Limb (tissue), 2 donors: ENCODE results near the gene WDFY1.

ENCODE experiments used
- DNase-seq, 2 donors: peaks; one replicate each; pipeline ENCODE4 v3.0.0-alpha.2; 2016; ENCODE audit errors: extremely low spot score in 2 of 2

WDFY1 gene, protein sequence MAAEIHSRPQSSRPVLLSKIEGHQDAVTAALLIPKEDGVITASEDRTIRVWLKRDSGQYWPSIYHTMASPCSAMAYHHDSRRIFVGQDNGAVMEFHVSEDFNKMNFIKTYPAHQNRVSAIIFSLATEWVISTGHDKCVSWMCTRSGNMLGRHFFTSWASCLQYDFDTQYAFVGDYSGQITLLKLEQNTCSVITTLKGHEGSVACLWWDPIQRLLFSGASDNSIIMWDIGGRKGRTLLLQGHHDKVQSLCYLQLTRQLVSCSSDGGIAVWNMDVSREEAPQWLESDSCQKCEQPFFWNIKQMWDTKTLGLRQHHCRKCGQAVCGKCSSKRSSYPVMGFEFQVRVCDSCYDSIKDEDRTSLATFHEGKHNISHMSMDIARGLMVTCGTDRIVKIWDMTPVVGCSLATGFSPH

DNA sequence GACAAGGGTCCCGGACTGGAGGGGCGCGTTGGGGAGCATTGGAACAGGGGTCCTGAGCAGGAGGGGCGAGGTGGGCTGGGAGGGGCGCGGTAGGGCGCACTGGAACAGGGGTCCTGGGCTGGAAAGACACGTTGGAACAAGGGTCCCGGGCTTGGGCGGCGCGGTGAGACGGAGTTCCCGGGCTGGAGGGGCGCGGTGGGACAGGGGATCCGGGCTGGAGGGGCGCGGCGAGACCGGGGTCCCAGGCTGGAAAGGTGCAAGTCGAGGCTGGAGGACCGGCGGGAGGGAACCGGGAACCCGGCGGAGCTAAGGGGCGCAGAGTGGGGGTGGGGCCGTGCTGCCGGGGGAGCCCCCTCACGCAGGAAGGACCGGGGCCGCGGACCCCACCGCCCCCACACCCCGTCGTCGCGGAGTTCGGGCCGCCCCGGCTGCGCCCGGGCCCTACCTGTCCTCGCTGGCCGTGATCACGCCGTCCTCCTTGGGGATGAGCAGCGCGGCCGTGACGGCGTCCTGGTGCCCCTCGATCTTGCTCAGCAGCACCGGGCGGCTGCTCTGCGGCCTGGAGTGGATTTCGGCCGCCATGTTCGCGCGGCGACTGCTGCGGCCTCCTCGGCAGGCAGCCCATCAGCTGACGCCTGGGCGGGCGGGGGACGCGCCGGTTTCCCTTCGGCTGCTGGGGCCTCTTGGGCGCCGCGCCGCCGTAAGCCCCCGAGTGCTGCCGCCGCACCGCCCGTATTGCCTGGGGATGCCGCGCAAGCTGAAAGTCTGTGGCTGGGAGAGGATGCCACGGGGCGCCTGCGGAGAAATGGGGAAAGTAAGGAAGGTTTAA, at the start of gene WDFY1:
Gene WDFY1, minus strand, starts transcription at position 633 of the 829 bp plus-strand sequence. Its CDS starts 51 bp downstream, at position 582.
- DNase-seq = peak; percentile 91 to 93

DNA sequence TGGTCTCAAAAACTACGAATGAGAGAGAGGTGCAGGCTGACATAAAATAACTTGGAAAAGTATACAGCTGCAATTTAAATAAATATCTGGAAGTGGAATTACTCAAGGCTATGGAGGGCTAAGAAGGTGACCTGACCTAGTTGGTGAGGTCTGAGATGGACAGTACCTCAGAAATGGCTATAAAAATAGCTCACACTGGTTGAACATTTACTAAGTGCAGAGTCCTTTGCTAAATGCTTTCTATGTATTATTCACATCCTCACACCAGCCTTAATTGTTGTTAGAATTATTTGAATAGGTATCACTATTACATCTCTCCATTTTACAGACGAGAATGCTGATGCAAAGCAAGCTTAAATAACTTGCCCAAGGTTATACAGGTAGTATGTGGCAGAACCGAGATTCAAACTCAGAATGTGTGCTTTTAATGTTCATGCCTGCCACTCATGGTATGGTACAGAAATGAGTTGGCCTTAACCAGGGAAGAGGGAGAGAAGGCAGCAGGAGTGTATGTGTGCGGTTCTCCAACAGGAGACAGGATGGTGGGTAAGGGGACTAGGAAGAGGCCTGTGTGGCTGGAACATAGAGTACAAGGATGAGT, 49.5 kb upstream of the WDFY1 start:
- no peak for DNase-seq

DNA sequence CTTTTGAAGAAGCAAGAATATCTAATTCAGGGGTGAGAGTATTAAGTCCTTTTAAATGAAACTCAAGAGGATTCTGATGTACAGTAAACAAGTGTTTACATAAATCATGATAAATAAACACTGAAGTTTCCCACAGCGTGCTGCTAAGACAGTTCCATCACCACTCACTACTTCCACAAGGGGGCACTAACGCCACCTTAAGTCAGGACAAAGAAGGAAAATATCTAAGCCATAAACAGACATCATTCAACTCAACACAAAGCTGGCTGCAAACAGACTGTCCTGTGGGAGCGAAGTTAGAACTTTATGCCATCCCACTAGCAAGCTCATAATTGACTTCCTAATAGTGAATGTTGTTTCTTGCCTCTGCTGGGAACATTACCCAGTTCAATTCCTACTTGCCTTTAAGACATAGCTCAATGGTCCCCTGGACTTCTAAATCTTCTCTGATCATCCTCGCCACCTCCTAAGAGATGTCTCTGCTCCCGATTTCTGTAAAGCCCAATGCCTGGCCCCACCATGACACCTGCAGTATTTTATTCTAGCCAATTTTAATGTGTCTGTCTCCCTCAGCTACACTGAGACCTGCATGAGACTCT, 48.6 kb upstream of the WDFY1 start:
- DNase-seq = peak; percentile 64 to 84

DNA sequence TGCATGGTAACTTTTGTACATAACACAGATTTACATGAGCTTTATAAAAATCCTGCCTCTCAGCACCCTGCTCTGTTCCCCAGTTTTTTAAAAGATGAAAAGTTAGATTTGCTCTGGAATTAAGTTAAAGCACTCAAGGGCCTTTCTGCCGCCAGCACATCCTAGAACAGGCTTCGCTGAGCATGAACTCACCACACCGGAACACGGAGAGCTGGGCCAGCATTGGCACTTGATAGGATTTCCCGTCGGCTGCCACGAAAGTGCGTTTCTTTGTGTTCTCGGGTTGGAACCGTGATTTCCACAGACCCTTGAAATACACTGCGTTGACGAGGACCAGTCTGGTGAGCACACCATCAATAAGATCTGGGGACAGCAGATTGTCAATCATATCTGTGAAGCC, 46.5 kb upstream of the WDFY1 start:
- no peak for DNase-seq

DNA sequence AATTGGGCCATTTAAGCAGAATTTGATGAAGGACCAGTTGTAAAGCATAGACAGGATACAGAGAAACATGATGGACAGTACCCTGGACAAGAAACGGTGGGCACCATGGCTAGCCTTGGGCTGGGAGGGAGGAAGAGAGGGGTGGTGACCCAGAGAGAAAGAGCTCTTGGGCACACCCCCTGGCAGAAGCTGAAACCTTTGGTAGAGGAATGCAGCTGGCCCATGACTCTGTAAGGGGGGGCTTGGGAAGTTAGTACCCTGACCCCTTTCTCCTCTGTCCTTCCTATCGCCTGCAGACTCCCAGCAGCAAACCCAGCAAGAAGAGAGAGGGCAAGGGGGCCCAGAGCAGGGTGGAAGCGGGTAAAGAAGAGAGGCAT, 44.7 kb upstream of the WDFY1 start:
- DNase-seq = no peak

DNA sequence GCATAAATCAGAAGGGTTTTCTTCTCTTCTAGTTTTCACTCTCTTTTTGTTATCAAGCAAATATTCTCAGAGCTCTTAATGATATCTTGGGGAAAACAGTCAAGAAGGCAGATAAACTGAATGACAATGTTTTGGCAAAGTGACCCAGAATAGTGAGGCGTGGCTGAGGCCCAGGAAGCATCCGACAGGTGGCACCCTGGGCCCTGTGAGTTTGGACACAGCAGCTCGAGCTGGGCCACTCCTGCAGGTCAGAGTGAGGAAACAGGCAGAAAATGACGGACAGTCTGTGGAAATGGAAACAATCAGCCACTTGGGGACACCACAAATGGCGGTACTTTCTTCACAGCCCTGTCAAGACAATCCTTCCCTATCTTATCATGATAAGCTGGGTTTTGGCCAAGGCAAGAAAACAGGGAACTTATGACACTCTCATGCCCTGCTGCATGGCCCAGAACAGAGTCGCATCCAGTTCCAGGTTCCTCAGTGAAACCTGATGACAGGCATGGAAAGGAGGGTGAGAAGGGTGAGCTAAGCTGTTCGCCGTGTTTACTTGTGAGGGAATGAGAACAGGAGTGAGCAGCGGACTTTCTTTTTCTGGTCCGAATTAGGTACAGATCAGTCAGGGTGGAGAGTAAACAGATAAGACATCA, 44.2 kb upstream of the WDFY1 start:
- DNase-seq = no peak

DNA sequence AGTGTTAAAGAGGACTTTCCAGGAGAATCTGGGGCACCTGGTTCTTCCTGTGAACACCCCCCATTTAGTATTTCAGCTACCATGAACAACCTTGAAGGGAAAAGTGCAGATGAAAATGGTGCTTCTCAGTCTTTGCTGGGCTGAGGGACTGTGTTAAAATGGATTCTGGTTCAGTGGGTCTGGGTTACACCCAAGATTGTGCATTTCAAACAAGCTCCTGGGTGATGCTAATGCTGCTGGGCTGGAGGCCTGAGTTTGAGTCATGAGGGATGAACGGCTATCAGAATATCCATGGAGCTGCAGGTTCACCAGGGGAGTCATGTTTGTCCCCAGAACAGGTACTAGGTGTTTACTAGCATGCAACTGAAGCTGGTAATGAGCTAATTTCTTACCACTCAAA, 36.1 kb upstream of the WDFY1 start:
- no peak for DNase-seq

DNA sequence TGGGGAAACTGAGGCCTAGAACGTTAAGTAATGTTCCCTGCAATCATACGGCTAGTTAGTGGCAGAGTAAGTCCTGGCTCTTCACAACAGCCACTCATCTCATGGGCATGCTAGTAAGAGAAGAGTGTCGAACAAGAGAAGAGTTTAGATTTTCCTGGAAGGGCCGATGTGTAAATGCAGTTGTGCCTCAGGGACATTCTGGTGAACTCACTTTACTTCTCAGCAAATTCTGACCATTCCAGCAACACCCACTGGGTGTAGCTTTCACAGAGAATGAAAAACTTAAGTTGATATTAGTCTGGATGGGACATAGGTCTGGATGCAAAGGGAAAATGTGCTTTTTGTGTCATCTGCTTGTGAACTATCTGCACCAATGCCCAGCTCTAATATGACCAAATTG, 35.7 kb upstream of the WDFY1 start:
- DNase-seq = no peak

DNA sequence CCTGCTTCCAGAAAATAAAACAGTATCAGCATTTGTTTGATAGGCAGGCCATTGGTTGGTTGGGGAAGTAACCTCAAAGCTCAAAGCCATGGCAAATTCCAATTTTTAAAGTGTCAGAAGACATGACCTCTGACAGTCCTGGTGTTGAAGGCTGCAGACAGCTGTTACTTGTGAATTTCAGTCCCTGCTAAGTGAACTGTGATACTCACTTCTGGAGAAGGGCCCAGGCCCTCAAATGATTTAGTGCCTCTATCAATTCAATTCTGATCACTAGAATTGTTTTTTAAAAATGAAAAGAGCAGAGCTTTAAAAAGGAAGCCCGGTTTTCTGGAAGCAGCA, 35.2 kb upstream of the WDFY1 start:
- no peak for DNase-seq

DNA sequence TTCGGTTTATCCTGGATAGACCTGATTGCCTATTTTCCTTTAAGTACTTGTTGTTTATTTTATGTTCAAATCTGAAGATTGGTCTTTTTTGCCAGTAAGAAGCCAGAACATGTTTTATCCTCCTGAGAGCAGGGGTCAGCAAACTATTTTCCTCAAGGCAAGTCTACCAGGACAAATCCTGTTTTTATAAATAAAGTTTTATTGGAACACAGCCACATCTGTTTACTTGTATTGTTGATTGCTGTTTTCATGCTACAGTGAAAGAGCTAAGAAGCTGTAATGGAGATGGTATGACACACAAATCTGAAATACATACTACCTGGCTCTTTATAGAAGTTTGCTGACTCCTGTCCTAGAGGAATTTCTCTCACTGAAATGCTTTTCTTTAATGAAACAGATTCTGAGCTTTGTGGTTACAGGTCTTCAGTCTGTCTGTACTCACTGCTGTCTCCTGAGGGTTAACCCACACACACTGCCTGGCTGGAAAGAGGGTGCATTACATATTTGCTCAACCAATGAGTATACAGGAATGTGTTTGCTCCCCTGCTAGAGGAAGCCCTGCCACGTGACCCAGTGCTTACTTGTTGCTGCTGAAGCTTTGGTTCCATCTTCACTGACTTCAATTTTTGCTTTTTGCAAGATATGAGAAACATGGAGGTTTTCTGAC, 34.7 kb upstream of the WDFY1 start:
- DNase-seq = no peak

DNA sequence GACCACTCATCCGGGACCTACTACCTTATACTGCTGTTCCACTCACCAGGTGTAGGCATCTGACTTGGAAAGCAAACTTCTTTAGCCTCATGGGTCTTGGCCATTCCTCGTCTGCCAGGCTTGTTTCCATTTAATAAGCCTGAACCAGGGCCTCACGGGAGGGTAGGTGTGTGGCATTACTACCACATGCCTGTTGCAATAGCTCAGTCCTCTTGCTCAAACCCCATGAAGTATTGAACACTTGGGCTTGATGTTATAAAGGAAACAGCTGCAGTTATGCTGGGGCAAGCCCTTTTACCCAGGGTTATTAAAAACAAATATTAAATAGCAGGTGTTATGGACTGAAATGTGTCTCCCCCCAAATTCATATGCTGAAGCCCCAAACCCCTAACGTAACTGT, 33.3 kb upstream of the WDFY1 start:
- DNase-seq = no peak

DNA sequence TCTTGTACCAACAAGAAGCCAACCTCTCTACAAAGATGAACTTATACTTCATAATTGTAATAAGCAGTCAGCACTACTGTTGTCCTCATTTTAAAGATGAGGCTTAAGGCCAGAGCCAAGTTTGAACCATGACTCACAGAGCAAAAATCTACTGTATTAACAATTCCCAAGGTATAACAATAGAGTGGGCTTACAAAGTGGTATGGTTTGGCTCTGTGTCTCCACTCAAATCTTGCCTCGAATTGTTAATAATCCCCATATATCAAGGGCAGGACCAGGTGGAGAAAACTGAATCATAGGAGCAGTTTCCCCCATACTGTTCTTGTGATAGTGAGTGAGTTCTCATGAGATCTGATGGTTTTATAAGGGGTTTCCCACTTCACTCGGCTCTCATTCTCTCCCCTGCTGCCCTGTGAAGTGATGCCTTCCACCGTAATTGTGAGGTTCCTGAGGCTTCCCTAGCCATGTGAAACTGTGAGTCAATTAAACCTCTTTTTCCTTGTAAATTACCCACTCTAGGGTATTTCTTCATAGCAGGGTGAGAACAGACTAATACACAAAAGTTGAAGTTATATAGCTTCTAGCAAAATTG, 31.6 kb upstream of the WDFY1 start:
- DNase-seq = no peak

DNA sequence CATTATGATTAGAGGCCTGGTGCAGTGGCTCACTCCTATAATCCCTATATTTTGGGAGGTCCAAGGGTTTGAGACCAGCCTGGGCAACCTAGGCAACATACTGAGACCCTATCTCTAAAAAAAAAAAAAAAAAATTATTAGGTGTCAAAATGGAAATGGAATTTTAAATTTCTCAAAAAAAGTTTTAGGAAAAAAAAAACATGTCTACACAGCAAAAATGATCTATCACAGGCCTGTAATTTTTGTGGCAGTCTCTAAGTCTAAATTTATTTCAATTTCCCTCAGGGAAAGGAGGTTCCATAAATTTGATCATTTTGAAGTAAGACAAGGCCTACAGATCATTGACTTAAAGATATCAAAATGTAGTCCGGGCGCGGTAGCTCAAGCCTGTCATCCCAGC, 28.5 kb upstream of the WDFY1 start:
- no peak for DNase-seq

DNA sequence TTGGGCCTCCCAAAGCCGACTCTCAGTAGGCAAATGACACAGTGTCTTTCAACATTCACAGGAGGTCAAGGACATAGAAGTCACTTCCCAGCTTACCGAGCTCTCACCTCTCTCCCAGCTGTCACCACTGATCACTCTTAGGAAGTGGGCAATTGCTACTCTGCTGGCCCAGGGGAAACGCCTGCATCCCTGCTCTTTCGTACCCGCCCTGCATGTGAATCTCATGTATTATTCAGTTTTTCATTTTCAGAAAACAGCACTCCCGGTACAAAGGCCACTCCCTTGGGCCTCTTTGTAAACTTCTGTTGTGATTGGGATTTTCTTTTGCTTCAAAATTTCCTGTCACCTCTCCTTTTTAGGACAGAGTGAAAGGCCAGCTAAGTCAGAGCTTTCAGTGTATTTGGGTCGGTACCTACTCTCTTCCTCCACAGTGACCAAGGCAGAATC, 27.5 kb upstream of the WDFY1 start:
- no peak for DNase-seq

DNA sequence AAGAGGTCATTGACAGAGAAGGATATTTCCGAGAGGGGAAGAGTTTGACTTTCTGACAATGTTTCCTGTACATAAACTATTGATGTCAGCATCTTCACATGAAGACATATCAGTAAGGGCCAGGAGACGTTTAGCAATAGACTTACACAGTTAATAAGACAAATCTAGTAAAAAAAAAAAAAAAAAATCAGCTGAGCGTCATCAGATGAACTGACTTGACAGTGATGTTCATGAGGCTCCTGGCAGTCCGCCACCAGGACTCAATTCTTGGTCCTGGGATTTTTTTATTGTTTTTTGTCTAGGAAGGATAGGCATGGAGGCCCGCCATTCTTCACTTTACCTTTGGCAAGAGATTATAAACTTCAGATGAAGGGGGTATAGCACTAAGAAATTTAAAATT, 26.6 kb upstream of the WDFY1 start:
- no peak for DNase-seq

DNA sequence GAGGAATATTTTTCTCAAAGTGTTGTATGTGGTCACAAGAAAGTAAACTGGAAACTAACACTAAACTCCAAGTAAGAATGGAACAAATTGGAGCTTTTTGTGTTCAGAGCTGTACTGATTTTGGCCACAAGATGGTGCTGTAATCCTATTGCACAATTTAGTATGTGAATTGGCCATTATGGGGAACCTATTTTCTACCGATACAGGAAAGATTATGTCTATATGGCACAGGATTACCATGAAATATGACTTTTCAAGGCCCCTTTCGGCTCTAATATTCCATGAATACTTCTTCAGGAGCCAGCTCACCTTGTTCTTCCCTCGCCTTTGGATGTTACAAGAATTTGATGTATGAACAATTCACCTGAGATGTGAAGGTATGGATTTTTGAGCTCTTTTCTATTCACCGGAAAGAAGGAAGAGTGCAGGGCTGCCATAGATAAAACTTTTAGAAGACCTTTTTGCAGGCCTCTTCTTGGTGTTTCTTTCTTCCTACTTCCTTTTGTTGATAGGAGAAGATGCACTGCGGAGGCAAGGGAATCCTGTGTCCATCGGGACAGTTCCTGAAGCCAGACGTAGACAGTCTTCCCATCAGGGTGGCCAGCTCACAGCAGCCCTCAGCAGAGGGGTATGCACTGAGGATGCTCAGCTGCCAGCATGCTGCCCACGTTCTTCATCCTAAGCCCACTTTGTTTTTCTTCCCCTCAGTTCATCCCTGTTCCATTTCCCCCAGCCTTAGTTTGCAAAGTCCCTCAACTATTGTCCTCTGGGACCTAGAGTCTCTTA, 25.4 kb upstream of the WDFY1 start:
- peak; percentile 56 to 82 for DNase-seq

DNA sequence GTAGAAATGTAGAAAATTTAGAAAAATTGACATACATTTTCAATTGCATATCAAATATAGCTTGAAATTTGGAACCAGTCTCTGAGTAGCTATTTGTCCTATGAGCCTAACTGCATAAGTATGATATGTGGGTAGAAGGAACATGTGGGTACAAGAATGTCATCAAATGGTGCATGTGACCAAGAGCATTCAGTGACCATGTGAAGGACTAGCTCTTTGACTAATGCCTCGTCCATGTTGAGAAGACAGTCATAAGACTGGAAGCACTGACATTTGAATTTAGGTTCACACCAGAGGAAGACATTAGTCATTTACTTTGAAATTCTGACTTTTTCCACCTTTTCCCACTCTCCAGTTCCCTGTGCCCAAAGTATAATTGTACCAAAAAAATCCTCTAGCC, 24.7 kb upstream of the WDFY1 start:
- DNase-seq = no peak

DNA sequence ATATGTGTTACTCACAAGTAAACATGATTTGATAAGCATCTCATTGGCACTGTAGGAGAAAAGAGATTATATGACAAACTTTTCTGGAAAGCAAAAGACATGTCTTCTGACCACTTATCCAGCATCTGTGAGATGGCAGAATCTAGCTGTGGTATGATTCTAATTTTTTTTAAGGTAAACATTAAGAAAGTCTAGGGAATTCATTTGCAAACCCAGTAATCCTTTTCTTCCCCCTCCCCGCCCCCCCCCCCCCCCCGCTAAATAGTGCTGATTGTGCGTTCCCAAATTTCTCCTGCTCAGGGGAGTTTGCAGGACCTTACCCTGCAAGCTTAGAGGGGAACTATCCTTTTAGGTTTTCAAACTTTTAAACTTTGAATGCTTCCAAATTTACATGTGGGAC, 24.2 kb upstream of the WDFY1 start:
- no peak for DNase-seq

DNA sequence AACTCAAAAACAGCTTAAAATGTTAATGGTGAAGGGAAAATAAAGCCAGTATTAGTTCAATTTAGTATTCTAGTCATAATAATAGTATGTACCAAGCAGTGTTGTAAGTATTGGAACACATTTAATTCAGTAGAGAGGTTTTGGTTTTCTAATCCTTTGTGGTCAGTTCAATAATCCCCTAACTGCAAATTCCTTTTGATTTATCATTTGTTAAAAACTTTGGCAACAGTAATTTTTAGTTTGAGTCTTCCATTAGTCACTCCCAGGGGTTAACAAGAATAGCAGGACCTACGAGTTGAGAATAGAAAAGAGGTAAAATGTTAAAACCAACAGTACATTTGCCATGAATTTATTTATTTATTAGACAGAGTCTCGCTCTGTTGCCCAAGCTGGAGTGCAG, 22.8 kb upstream of the WDFY1 start:
- no peak for DNase-seq

DNA sequence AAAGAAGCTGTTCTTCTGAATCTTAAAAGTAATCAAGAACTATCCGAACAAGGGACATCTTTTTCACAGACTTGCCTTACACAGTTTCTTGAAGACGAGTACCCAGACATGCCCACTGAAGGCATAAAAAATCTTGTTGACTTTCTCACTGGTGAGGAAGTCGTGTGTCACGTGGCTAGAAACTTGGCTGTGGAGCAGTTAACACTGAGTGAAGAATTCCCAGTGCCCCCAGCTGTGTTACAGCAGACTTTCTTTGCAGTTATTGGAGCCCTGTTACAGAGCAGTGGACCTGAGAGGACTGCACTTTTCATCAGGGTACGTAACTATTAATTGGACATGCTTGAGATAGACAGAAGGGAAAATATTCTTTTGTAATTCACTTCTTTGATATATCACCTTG, 14.6 kb upstream of the WDFY1 start:
- DNase-seq = no peak
